Measurements from ENCODE around the gene MKX. TPM values are rescaled to one million over a fixed set of nuclear protein-coding genes. Genes with fewer than 3 reads are reported as not detected.

MKX gene
- total RNA-seq, 2 donors from 2014 or later = 0.10 to 2.3 TPM

DNA sequence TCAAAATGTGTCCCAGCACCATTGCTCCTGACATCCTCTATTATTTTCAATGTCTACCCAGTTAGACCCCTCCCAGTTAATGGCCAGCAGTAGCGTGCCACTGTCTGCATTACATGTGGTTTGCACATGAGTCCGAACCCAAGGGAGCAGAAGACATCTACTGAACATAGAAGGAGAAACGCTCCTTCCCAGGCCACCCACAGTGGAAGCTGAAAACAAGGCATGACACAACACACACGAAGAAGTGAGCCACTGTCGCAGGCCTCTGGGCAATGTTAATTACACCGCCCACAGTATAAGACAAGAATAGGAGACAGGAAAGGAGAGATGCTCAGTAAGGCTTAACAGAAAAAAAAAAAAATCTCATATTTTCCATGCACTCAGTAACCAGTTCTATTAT lies 50.5 kb downstream of the MKX start:
- Histone ChIP-seq H3K27me3 (no peaks in the 10 kb centered on the region), H3K9ac (ENCODE audit: low read depth in 2 of 2, low read length in 2 of 2) (no peak overlapping the region), H3K9me3 (no peaks in the 10 kb centered on the region), H3K4me1 (no peaks in the 10 kb centered on the region), H3K27ac (no peak overlapping the region), H3K4me3 (no peak overlapping the region), H3K36me3 (no peaks in the 10 kb centered on the region)
- TF ChIP-seq, protein P1, sequence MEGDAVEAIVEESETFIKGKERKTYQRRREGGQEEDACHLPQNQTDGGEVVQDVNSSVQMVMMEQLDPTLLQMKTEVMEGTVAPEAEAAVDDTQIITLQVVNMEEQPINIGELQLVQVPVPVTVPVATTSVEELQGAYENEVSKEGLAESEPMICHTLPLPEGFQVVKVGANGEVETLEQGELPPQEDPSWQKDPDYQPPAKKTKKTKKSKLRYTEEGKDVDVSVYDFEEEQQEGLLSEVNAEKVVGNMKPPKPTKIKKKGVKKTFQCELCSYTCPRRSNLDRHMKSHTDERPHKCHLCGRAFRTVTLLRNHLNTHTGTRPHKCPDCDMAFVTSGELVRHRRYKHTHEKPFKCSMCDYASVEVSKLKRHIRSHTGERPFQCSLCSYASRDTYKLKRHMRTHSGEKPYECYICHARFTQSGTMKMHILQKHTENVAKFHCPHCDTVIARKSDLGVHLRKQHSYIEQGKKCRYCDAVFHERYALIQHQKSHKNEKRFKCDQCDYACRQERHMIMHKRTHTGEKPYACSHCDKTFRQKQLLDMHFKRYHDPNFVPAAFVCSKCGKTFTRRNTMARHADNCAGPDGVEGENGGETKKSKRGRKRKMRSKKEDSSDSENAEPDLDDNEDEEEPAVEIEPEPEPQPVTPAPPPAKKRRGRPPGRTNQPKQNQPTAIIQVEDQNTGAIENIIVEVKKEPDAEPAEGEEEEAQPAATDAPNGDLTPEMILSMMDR (IDR thresholded peaks at IDR 0.05) = no peak
- DNase-seq = no peak
- intact Hi-C loops (cut with DNase I) = no loop called here

- no peak overlapping the region for H3K4me3 ChIP-seq
- TF ChIP-seq, protein P1 (IDR thresholded peaks at IDR 0.05) = no peak
- no peak for DNase-seq
- H3K27ac ChIP-seq = no peak overlapping the region
- no peaks in the 10 kb centered on the region for H3K36me3 ChIP-seq
- H3K4me1 ChIP-seq = no peaks in the 10 kb centered on the region
- no peak overlapping the region for H3K9ac ChIP-seq (ENCODE audit: low read depth in 2 of 2, low read length in 2 of 2)
- H3K9me3 ChIP-seq = no peaks in the 10 kb centered on the region
- intact Hi-C loops (cut with DNase I) = no loop called here
- no peaks in the 10 kb centered on the region for H3K27me3 ChIP-seq
Measured at GRCh38 chr10:27692663-27693062, 53.0 kb downstream of the MKX start.

DNA sequence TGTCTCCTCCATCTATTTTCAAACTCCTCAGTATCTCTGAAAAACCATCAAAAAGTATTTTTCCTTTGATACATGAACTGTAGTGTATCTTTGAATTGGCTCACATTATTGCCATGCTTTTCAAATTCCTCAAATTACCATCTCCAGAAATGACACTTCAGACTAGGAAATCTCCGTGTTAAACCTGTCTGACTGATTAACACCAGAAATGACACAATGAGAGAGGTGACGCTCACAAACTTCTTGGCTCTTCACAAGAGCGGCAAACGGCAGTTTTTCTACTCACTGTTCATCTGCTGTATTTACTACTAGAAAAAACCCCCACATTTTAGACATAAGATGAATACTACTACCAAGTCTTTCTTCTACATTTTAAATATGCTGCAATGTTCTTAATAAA lies 56.6 kb downstream of the MKX start:
- H3K4me1 ChIP-seq = no peaks in the 10 kb centered on the region
- intact Hi-C loops (cut with DNase I) = no loop called here

GRCh38 chr10:27688276-27688675 lies 57.3 kb downstream of the MKX start:
- H3K9me3 ChIP-seq = no peaks in the 10 kb centered on the region
- no peak overlapping the region for H3K9ac ChIP-seq (ENCODE audit: low read depth in 2 of 2, low read length in 2 of 2)
- intact Hi-C loops (cut with DNase I) = no loop called here
- no peak overlapping the region for H3K4me3 ChIP-seq
- H3K27ac ChIP-seq = no peak overlapping the region
- H3K4me1 ChIP-seq = no peaks in the 10 kb centered on the region
- TF ChIP-seq, protein P1 (IDR thresholded peaks at IDR 0.05) = no peak
- no peak for DNase-seq
- no peaks in the 10 kb centered on the region for H3K36me3 ChIP-seq
- H3K27me3 ChIP-seq = no peaks in the 10 kb centered on the region

More for the DNA sequence above, 56.6 kb downstream of the MKX start:
- TF ChIP-seq, protein P1 (IDR thresholded peaks at IDR 0.05) = no peak
- Histone ChIP-seq H3K36me3 (no peaks in the 10 kb centered on the region), H3K27me3 (no peaks in the 10 kb centered on the region), H3K9me3 (no peaks in the 10 kb centered on the region), H3K4me3 (no peak overlapping the region), H3K27ac (no peak overlapping the region), H3K9ac (ENCODE audit: low read depth in 2 of 2, low read length in 2 of 2) (no peak overlapping the region)
- DNase-seq = no peak

DNA sequence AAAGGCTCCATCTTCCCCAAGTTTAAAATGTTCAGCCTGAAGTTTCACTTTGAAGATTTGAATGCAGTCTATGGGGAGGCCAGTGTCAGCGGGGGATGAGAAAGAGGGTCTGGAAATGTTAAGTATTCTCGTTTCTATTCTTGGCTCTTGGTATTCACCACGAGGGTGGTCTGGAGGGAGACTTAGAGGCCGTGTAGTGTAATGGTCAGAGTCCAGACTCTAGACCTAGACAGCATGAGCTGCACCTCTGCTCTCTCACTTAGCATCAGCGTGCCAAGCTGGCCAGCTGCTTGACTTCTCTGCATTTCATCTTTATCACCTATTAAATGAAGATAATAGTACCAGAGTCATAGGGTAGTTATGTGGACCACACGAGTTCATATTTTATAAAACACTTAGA lies 57.9 kb downstream of the MKX start:
- no peak overlapping the region for H3K9ac ChIP-seq (ENCODE audit: low read depth in 2 of 2, low read length in 2 of 2)
- H3K36me3 ChIP-seq = no peaks in the 10 kb centered on the region
- H3K4me3 ChIP-seq = no peak overlapping the region
- no peak for DNase-seq
- TF ChIP-seq, protein P1 (IDR thresholded peaks at IDR 0.05) = no peak
- no peaks in the 10 kb centered on the region for H3K27me3 ChIP-seq
- no peaks in the 10 kb centered on the region for H3K9me3 ChIP-seq
- no peak overlapping the region for H3K27ac ChIP-seq
- intact Hi-C loops (cut with DNase I) = no loop called here
- H3K4me1 ChIP-seq = no peaks in the 10 kb centered on the region

- no peaks in the 10 kb centered on the region for H3K27me3 ChIP-seq
- H3K27ac ChIP-seq = no peak overlapping the region
- H3K4me3 ChIP-seq = no peak overlapping the region
- TF ChIP-seq, protein P1 (IDR thresholded peaks at IDR 0.05) = no peak
- no peak for DNase-seq
- H3K4me1 ChIP-seq = no peaks in the 10 kb centered on the region
- intact Hi-C loops (cut with DNase I) = no loop called here
- H3K36me3 ChIP-seq = no peaks in the 10 kb centered on the region
- H3K9me3 ChIP-seq = no peaks in the 10 kb centered on the region
- H3K9ac ChIP-seq (ENCODE audit: low read depth in 2 of 2, low read length in 2 of 2) = no peak overlapping the region
Measured at GRCh38 chr10:27687326-27687725, 58.3 kb downstream of the MKX start.
